Neural cell (in vitro differentiated cells): Measurements from ENCODE around the gene TMEM11.

Experiments
- EP300 ChIP-seq: fragments of 450-650 bp; conservative IDR thresholded peaks from 2 replicates; pipeline ENCODE4 v1.6.1; 2014; ENCODE audit warnings: antibody characterized with exemption, mild to moderate bottlenecking, moderate library complexity; ENCODE audit not compliant: poor library complexity, severe bottlenecking
- EZH2 ChIP-seq: fragments of 200-600, 300-800 bp; shearing (Covaris generic), sonication (generic); IDR thresholded peaks from 2 replicates; pipeline ENCODE4 v1.6.1; 2014; ENCODE audit warnings: antibody characterized with exemption, low read length, borderline replicate concordance, mild to moderate bottlenecking; ENCODE audit not compliant: insufficient read depth, poor library complexity, severe bottlenecking
- SMC3 ChIP-seq: fragments of 450-650 bp; conservative IDR thresholded peaks from 2 replicates; pipeline ENCODE4 v1.6.1; 2014; ENCODE audit warnings: antibody characterized with exemption, mild to moderate bottlenecking, moderate library complexity; ENCODE audit not compliant: poor library complexity
- TAF1 ChIP-seq: IDR thresholded peaks from 2 replicates; pipeline ENCODE4 v1.6.1; 2012; ENCODE audit warnings: low read depth

DNA sequence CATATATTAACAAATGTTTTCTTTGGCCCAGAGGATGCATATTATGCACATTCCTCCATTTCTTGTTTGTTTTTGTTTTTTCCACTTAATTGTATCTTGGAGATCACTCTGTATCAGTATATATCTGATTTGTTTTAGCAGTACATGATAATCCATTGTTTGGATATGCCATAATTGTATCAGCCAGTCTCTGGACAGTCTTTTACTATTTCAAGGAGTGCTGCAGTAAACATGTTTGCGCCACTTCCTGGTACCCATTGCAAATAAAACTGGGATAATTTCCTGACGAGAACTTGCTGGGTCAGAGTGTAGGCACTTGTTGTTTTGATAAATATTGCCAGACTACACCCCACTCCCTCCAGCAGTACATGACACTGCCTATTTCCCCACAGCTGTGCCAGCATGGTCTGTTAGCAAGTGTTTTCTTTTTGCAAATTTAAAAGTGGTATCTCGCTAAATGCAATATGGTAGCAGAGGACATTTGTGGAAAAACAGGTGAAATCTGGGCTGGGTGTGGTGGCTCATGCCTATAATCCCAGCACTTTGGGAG, 4.9 kb upstream of the TMEM11 start:
- TF ChIP-seq EZH2 (no peak), EP300 (no peak), TAF1 (no peak), SMC3 (no peak)
